Testis (tissue), 3 donors: ENCODE results near the gene DIDO1. TPM values are rescaled to one million over a fixed set of nuclear protein-coding genes. Genes with fewer than 3 reads are reported as not detected.

Experiments used
- DNase-seq: peaks from one replicate; pipeline ENCODE4 v3.0.0-alpha.2; 2019
- H3K27ac ChIP-seq, 2 donors: fragments of 200-600 bp; sonication (generic); one replicate each; pipeline ENCODE4 v1.5.1; 2019
- H3K27me3 ChIP-seq: fragments of 200-600 bp; sonication (generic); one replicate; pipeline ENCODE4 v1.5.1; 2019
- H3K36me3 ChIP-seq: fragments of 200-600 bp; sonication (generic); one replicate; pipeline ENCODE4 v1.5.1; 2017; ENCODE audit warnings: low read depth; ENCODE audit errors: missing control alignments
- H3K4me1 ChIP-seq: fragments of 200-600 bp; sonication (generic); one replicate; pipeline ENCODE4 v1.5.1; 2019
- H3K4me3 ChIP-seq, 2 donors: fragments of 200-600 bp; sonication (generic); one replicate each; pipeline ENCODE4 v1.5.1; 2017 to 2019
- H3K9me3 ChIP-seq: fragments of 200-600 bp; sonication (generic); one replicate; pipeline ENCODE4 v1.5.1; 2017
- POLR2A ChIP-seq: fragments of 450-650 bp; IDR thresholded peaks from one replicate; pipeline ENCODE4 v1.6.1; 2017; ENCODE audit warnings: antibody characterized with exemption, mild to moderate bottlenecking, moderate library complexity
- WGBS, 2 donors: methylation state at CpG; one replicate each; pipeline ENCODE4 v1.1.5; 2018; 5-methylcytosine and 5-hydroxymethylcytosine counted together
- intact Hi-C: fragments of 100-400 bp; cut with DNase I; formaldehyde crosslinking; loops from one replicate; pipeline ENCODE4 v1.15.1; 2023; ENCODE audit warnings: low total_unique reads
- polyA plus RNA-seq: library from polyadenylated mRNA; stranded (reverse); fragments of 350-450 nt; fragmentation: Illumina TruSeq; extraction: RNeasy Lipid Tissue Mini Kit (QIAGEN cat#74804); gene quantifications from one replicate; pipeline ENCODE4 v1.2.3, GENCODE V29; 2014; ENCODE audit warnings: low read depth, low replicate concordance; ENCODE audit not compliant: insufficient read depth
- total RNA-seq, 2 donors: library from RNA; depleted of rRNA; stranded (reverse); fragments of >200 nt; gene quantifications; one replicate each; pipeline ENCODE4 v1.2.3, GENCODE V29; 2016
- TF ChIP-seq, protein P1 (sequence below), 3 experiments: fragments of 450-650 bp in 2 of 3; fragments of 200-600 bp in 1 of 3; sonication (generic) in 1 of 3; IDR thresholded peaks; one replicate each; pipeline ENCODE4 v1.5.1; 2016 to 2019; ENCODE audit warnings: antibody characterized with exemption in 3 of 3, mild to moderate bottlenecking in 2 of 3, moderate library complexity in 1 of 3

DIDO1 gene
- total and polyA plus RNA-seq, 3 donors from 2014 or later: 50.5 to 99.7 (median 98.6) TPM

DNA sequence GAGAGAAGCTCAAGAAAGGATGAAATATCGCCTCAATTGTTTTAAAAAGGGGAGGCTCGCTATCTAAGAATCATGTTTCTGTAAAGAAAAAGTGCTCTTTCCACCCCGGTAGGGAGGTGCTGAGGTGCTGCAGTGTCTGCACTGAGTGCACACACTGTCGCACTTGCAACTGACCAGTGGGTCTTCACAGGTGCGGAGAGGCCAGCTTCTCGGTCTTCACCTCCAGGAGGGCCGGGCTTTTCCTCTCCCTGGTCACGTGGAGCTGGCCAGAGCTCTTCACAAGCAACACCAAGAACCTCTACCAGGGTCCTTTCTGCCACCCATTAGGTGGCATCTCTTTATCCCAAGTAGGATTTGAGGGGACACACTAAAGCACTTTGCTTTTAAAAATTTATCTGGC lies 36.9 kb downstream of the DIDO1 start:
- Histone ChIP-seq H3K27ac (no peak overlapping the region), H3K4me1 (no peaks in the 10 kb centered on the region), H3K27me3 (no peaks in the 10 kb centered on the region), H3K9me3 (no peaks in the 10 kb centered on the region), H3K4me3 (no peak overlapping the region), H3K36me3 (peaks cover 4% of the 10 kb centered on the region)
- 89 to 91% methylated on average over 8 of the region's 8 CpGs for WGBS, 2 donors
- TF ChIP-seq POLR2A: no peak
- TF ChIP-seq, protein P1, sequence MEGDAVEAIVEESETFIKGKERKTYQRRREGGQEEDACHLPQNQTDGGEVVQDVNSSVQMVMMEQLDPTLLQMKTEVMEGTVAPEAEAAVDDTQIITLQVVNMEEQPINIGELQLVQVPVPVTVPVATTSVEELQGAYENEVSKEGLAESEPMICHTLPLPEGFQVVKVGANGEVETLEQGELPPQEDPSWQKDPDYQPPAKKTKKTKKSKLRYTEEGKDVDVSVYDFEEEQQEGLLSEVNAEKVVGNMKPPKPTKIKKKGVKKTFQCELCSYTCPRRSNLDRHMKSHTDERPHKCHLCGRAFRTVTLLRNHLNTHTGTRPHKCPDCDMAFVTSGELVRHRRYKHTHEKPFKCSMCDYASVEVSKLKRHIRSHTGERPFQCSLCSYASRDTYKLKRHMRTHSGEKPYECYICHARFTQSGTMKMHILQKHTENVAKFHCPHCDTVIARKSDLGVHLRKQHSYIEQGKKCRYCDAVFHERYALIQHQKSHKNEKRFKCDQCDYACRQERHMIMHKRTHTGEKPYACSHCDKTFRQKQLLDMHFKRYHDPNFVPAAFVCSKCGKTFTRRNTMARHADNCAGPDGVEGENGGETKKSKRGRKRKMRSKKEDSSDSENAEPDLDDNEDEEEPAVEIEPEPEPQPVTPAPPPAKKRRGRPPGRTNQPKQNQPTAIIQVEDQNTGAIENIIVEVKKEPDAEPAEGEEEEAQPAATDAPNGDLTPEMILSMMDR (IDR thresholded peaks at IDR 0.05): no peak
- no peak for DNase-seq
- intact Hi-C loops: no loop called here

DNA sequence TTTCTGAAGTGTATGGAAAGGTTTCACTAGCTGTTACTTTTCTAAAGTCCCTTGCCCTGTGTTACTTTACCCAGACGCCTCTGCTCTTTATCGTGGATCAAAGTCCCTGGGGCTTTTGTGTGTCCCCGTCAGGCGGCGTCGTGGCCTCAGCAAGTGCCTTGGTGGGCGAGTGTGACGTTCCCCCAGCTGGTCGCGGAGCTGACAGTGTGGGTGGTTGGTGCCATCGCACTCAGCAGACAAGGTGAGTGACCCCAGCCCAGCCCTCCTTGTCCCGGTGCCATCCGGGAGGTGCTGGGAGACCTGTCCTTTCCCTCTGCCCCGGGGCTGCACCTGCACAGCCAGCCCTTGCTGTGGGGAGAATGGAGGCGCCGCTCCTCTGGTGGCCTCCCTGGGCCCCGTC lies 37.4 kb downstream of the DIDO1 start:
- Histone ChIP-seq H3K36me3 (peaks cover 3% of the 10 kb centered on the region), H3K27me3 (no peaks in the 10 kb centered on the region), H3K9me3 (no peaks in the 10 kb centered on the region), H3K4me3 (no peak overlapping the region), H3K27ac (no peak overlapping the region), H3K4me1 (no peaks in the 10 kb centered on the region)
- WGBS, 2 donors: 86 to 97% methylated on average over 14 to 17 of the region's 17 CpGs
- no peak for DNase-seq
- intact Hi-C loops: no loop called here
- TF ChIP-seq POLR2A: no peak
- TF ChIP-seq, protein P1 (IDR thresholded peaks at IDR 0.05): no peak

DNA sequence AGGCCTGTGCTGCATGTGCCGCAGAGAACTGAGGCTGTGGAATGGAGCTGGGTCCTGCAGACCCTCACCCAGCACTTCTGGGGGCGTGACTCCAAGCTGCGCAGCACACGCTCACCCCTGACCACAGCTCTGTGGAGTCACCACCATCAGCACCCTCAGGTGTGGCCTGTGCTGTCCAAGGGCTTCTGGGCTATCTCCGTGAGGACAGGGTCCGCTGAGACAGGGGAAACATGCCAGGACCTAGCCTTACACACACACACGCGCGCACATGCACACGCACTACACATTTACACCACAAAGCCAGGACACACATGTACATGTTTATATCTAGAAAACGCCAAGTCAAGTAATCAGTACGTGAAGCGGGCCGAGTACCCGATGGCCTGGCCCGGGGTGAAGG lies 37.9 kb downstream of the DIDO1 start:
- H3K27ac ChIP-seq: no peak overlapping the region
- no peaks in the 10 kb centered on the region for H3K9me3 ChIP-seq
- intact Hi-C loops: no loop called here
- H3K36me3 ChIP-seq: no peaks in the 10 kb centered on the region
- WGBS, 2 donors: 94% methylated on average over 14 to 16 of the region's 16 CpGs
- H3K4me3 ChIP-seq: no peak overlapping the region
- TF ChIP-seq POLR2A: no peak
- TF ChIP-seq, protein P1 (IDR thresholded peaks at IDR 0.05): no peak
- no peaks in the 10 kb centered on the region for H3K4me1 ChIP-seq
- H3K27me3 ChIP-seq: no peaks in the 10 kb centered on the region
- DNase-seq: no peak

DNA sequence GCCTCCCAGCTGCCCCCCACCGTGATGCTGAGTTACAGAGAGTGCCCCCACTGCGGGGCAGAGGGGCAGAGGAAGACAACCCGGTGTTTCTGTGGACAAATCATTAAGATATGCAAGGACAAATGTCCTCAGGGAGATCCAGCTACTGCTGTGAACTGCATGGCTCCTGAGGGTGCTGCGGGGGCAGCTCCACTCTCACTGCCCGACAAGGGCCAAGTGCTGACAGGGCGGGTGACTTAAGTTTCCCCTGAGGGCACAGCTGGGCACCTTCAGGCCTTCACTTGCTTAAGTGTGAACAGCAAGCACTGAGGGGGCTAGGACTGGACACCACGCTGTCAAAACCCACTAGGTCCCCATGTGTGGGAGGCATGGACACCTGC lies 38.5 kb downstream of the DIDO1 start:
- Histone ChIP-seq H3K9me3 (no peaks in the 10 kb centered on the region), H3K36me3 (no peaks in the 10 kb centered on the region), H3K27me3 (no peaks in the 10 kb centered on the region), H3K4me1 (no peaks in the 10 kb centered on the region), H3K27ac (no peak overlapping the region), H3K4me3 (no peak overlapping the region)
- no peak for TF ChIP-seq POLR2A
- TF ChIP-seq, protein P1 (IDR thresholded peaks at IDR 0.05): no peak
- intact Hi-C loops: no loop called here
- DNase-seq: no peak
- 86 to 93% methylated on average over 3 to 7 of the region's 7 CpGs for WGBS, 2 donors

DNA sequence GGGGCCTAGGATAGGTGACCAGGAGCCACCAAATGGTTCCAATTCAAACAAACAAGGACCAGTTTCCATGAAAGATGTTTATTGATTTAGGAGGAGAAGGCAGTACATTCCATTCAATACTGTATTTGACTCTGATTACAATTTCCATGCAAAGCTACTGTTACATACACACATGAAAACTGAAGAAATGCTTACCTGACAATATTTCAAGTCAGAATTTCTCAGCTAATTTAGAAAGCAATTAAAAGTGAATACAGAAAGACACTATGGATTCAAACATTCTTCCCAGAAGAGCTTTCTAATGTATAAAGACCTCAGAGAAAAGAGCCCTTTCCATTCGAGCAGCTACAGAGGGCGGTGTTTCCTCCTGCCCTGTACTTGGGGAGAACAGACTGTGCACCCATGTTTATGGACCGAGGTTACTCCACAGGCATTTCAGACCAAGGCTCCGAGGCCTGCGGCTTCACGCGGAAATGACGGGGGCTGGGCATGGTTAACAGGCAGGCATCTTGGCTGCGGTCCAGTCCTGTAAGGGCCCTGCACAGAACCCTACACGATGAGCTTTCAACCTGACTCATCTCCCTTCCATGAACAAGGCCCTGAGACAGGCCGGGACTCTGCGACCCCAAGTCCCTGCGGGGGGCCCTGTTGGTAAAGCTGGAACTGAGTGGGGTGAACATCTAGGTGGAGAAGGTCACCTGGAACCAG lies 39.0 kb downstream of the DIDO1 start:
- DNase-seq: peak; percentile 50
- Histone ChIP-seq H3K36me3 (no peaks in the 10 kb centered on the region), H3K4me3 (no peak overlapping the region), H3K9me3 (no peaks in the 10 kb centered on the region), H3K4me1 (no peaks in the 10 kb centered on the region), H3K27me3 (no peaks in the 10 kb centered on the region), H3K27ac (no peak overlapping the region)
- intact Hi-C loops: no loop called here
- WGBS, 2 donors: 71 to 74% methylated on average over 10 to 13 of the region's 13 CpGs
- no peak for TF ChIP-seq POLR2A
- TF ChIP-seq, protein P1 (IDR thresholded peaks at IDR 0.05): no peak
